ENCODE results near the gene TPRKB. TPM values are rescaled to one million over a fixed set of nuclear protein-coding genes. Genes with fewer than 3 reads are reported as not detected.
A peak's percentile ranks its signal among the peaks of the same experiment; 100 is the strongest.
"Not testable (repeated sequence)": the region's sequence is repeated elsewhere in the genome, so short reads cannot be mapped to it uniquely, and the experiment has no call there.

TPRKB gene
- total RNA-seq, 1 experiment from 2014 or later = 36.7 TPM

- H3K4me1 Mint-ChIP-seq (ENCODE audit: low read depth, unreplicated experiment); BruUV-seq (replicated peaks); H3K4me3 Mint-ChIP-seq (ENCODE audit: low read depth, unreplicated experiment); H3K36me3 Mint-ChIP-seq (ENCODE audit: insufficient read depth, unreplicated experiment); H3K27ac Mint-ChIP-seq (ENCODE audit: unreplicated experiment); intact Hi-C loops (cut with micrococcal nuclease; ENCODE audit: unreplicated experiment); H3K9me3 Mint-ChIP-seq (ENCODE audit: low read depth, unreplicated experiment): not testable (repeated sequence)
- CTCF ChIA-PET = interaction anchor here (0.7 to 1.2 kb wide), 7 partner anchors 14 to 530 kb away, joined by 3 to 5 read pairs (median 3); partner anchors contain the start of gene TPRKB
- TF ChIP-seq CTCF (IDR thresholded peaks at IDR 0.05; ENCODE audit: unreplicated experiment) = peak; percentile 49
- DNase-seq = peak; percentile 57
- H3K27me3 Mint-ChIP-seq (ENCODE audit: unreplicated experiment) = peaks cover 42% of the 10 kb centered on the region
Measured at GRCh38 chr2:73679951-73680571, 57.1 kb downstream of the TPRKB start.

Other genes starting within 250 kb of the TPRKB start
- not detected in 2 replicates for gene NAT8, start 94.9 kb downstream of the TPRKB start, total RNA-seq (2022)
- 17.2 and 19.1 TPM in 2 replicates for gene DUSP11, start 42.8 kb upstream of the TPRKB start, total RNA-seq (2022)
- gene C2orf78, start 46.8 kb upstream of the TPRKB start, total RNA-seq (2022) = not detected in 2 replicates
- 50.3 and 51.9 TPM in 2 replicates for gene STAMBP, start 91.6 kb upstream of the TPRKB start, total RNA-seq (2022)
- not detected in 2 replicates for gene ACTG2, start 155.7 kb upstream of the TPRKB start, total RNA-seq (2022)
- gene DGUOK, start 189.5 kb upstream of the TPRKB start, total RNA-seq (2022) = 78.6 and 82.8 TPM in 2 replicates
- gene TET3, start 247.6 kb upstream of the TPRKB start, total RNA-seq (2022) = 23.3 and 24.4 TPM in 2 replicates

Data from Calu3 (cell line).